ENCODE measurements around the gene ATP8A2.

The ATP8A2 gene

GRCh38 chr13:25679936-25680335, 308.2 kb downstream of the ATP8A2 start:
- no peak overlapping the region for H3K4me3 ChIP-seq (ENCODE audit: low read depth, low read length)
- TF ChIP-seq CTCF (IDR thresholded peaks at IDR 0.05; ENCODE audit: low read depth, low read length): no peak

GRCh38 chr13:25682276-25682675, 310.5 kb downstream of the ATP8A2 start:
- H3K4me3 ChIP-seq (ENCODE audit: low read depth, low read length): no peak overlapping the region
- TF ChIP-seq CTCF (IDR thresholded peaks at IDR 0.05; ENCODE audit: low read depth, low read length): no peak

GRCh38 chr13:25683056-25683455, 311.3 kb downstream of the ATP8A2 start:
- no peak overlapping the region for H3K4me3 ChIP-seq (ENCODE audit: low read depth, low read length)
- TF ChIP-seq CTCF (IDR thresholded peaks at IDR 0.05; ENCODE audit: low read depth, low read length): no peak

- TF ChIP-seq CTCF (IDR thresholded peaks at IDR 0.05; ENCODE audit: low read depth, low read length): no peak
- H3K4me3 ChIP-seq (ENCODE audit: low read depth, low read length): no peak overlapping the region
These were observed 312.0 kb downstream of the ATP8A2 start for GRCh38 chr13:25683662-25684370.

- H3K4me3 ChIP-seq (ENCODE audit: low read depth, low read length): no peak overlapping the region
- no peak for TF ChIP-seq CTCF (IDR thresholded peaks at IDR 0.05; ENCODE audit: low read depth, low read length)
These were observed 312.7 kb downstream of the ATP8A2 start for GRCh38 chr13:25684491-25684890.

- no peak for TF ChIP-seq CTCF (IDR thresholded peaks at IDR 0.05; ENCODE audit: low read depth, low read length)
- H3K4me3 ChIP-seq (ENCODE audit: low read depth, low read length): no peak overlapping the region
These were observed 315.2 kb downstream of the ATP8A2 start for GRCh38 chr13:25686831-25687470.

GRCh38 chr13:25687471-25688225, 315.9 kb downstream of the ATP8A2 start:
- TF ChIP-seq CTCF (IDR thresholded peaks at IDR 0.05; ENCODE audit: low read depth, low read length): no peak
- no peak overlapping the region for H3K4me3 ChIP-seq (ENCODE audit: low read depth, low read length)

Data from WI38 (cell line).